Measurements from ENCODE around the gene SCLY.

DNA sequence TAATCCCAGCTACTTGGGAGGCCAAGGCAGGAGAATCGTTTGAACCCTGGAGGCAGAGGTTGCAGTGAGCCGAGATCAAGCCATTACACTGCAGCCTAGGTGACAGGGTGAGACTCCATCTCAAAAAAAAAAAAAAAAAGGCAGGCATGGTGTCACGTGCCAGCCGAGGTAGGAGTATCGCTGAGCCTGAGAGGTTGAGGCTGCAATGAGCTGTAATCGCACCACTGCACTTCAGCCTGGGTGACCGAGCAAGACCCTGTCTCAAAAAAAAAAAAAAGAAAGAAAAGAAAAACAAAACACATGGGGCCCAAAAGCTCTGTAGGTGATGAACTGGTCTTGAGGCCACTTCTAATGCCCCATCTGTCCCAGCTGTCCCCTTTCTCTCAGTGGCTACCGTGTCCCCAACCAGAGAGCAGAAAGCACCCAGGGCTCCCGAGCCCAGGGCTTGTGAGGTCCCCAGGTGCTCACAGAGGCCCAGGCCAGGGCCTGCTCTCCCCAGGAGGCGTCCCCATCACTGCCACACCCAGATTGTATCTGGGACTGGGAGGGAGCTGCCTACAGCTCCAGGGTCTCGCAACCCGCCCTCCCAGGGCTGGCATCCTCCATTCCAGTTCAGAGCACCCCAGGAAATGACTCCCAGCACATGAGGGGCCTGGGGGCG lies 86.2 kb downstream of the SCLY start:
- TF ChIP-seq, protein P1, sequence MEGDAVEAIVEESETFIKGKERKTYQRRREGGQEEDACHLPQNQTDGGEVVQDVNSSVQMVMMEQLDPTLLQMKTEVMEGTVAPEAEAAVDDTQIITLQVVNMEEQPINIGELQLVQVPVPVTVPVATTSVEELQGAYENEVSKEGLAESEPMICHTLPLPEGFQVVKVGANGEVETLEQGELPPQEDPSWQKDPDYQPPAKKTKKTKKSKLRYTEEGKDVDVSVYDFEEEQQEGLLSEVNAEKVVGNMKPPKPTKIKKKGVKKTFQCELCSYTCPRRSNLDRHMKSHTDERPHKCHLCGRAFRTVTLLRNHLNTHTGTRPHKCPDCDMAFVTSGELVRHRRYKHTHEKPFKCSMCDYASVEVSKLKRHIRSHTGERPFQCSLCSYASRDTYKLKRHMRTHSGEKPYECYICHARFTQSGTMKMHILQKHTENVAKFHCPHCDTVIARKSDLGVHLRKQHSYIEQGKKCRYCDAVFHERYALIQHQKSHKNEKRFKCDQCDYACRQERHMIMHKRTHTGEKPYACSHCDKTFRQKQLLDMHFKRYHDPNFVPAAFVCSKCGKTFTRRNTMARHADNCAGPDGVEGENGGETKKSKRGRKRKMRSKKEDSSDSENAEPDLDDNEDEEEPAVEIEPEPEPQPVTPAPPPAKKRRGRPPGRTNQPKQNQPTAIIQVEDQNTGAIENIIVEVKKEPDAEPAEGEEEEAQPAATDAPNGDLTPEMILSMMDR (IDR thresholded peaks at IDR 0.05), result no peak
- no peak for TF ChIP-seq POLR2A (IDR thresholded peaks at IDR 0.05)

Data from suprapubic skin (tissue), 3 donors.